H1 (cell line): ENCODE data around the gene HCAR1. TPM values are rescaled to one million over a fixed set of nuclear protein-coding genes. Genes with fewer than 3 reads are reported as not detected.

ENCODE experiments used
- CTCF ChIA-PET: fragments of 300-600 bp; sonication (Branson Sonifier 250); formaldehyde crosslinking; loops from one replicate; lab custom pipeline; 2021; ENCODE audit not compliant: partially characterized antibody; lab: Charles Lee
- POLR2A ChIA-PET: fragments of 300-600 bp; sonication (Branson Sonifier 250); formaldehyde crosslinking; loops from one replicate; lab custom pipeline; 2021; ENCODE audit warnings: inconsistent platforms; ENCODE audit not compliant: partially characterized antibody; lab: Charles Lee
- DNase-seq, 2 experiments: peaks; one replicate each; pipeline versions ENCODE4 v3.0.0 to v3.0.0-alpha.2; 2010 to 2022; ENCODE audit warnings: low spot score in 2 of 2, low read depth in 1 of 2, mixed read lengths in 1 of 2
- FAIRE-seq: peaks from 2 replicates; lab custom pipeline; 2011; peaks lifted over from hg19 to GRCh38; lab: Jason Lieb, UNC
- H2AFZ ChIP-seq: 2 replicates; pipeline ENCODE4 v1.8.1; 2012; ENCODE audit warnings: low read length, inconsistent platforms
- H2AK5ac ChIP-seq: 2 replicates; pipeline ENCODE4 v1.6.1; 2013; ENCODE audit warnings: low read depth, low read length
- H2BK120ac ChIP-seq: replicated peaks from 2 replicates; pipeline ENCODE3; 2013; ENCODE audit warnings: low read depth, low read length, inconsistent platforms
- H2BK12ac ChIP-seq: 2 replicates; pipeline ENCODE4 v1.6.1; 2013; ENCODE audit warnings: low read depth, low read length
- H2BK15ac ChIP-seq: 2 replicates; pipeline ENCODE4 v1.6.1; 2013; ENCODE audit warnings: low read length
- H2BK20ac ChIP-seq: 2 replicates; pipeline ENCODE4 v1.6.1; 2013; ENCODE audit warnings: low read length
- H2BK5ac ChIP-seq: 2 replicates; pipeline ENCODE4 v1.6.1; 2013; ENCODE audit warnings: low read depth, low read length
- H3K14ac ChIP-seq: 2 replicates; pipeline ENCODE4 v1.6.1; 2013; ENCODE audit warnings: inconsistent platforms; ENCODE audit not compliant: insufficient read length
- H3K18ac ChIP-seq: 2 replicates; pipeline ENCODE4 v1.6.1; 2013; ENCODE audit warnings: low read length; ENCODE audit errors: extremely low read depth
- H3K23ac ChIP-seq: 2 replicates; pipeline ENCODE4 v1.6.1; 2013; ENCODE audit warnings: inconsistent platforms; ENCODE audit not compliant: insufficient read length
- H3K23me2 ChIP-seq: 2 replicates; pipeline ENCODE4 v1.6.1; 2013; ENCODE audit warnings: low read depth, low read length
- H3K27ac ChIP-seq: 2 replicates; pipeline ENCODE4 v1.6.1; 2011; ENCODE audit warnings: low read depth, low read length, inconsistent platforms
- H3K27me3 ChIP-seq, 4 experiments: replicated peaks in 1 of 4; 1 replicate in 1 of 4; 2 replicates in 3 of 4; pipeline versions ENCODE4 v1.6.1 to v1.8.1; 2011 to 2013; ENCODE audit warnings: low read length in 3 of 4, mild to moderate bottlenecking in 3 of 4, inconsistent platforms in 2 of 4, mixed read lengths in 2 of 4, moderate library complexity in 1 of 4; ENCODE audit not compliant: control insufficient read depth in 3 of 4, insufficient read depth in 3 of 4; ENCODE audit errors: extremely low read depth in 1 of 4
- H3K36me3 ChIP-seq, 4 experiments: 2 replicates each; pipeline versions ENCODE4 v1.6.1 to v1.8.1; 2011 to 2013; ENCODE audit warnings: mild to moderate bottlenecking in 4 of 4, low read length in 3 of 4, moderate library complexity in 2 of 4, control low read depth in 1 of 4, inconsistent platforms in 1 of 4; ENCODE audit not compliant: insufficient read depth in 4 of 4, control insufficient read depth in 2 of 4
- H3K4ac ChIP-seq: replicated peaks from 2 replicates; pipeline ENCODE3; 2013; ENCODE audit warnings: low read length, low read depth, mixed read lengths, inconsistent platforms; ENCODE audit not compliant: insufficient read length
- H3K4me1 ChIP-seq, 4 experiments: replicated peaks in 1 of 4; 1 replicate in 1 of 4; 2 replicates in 3 of 4; pipeline versions ENCODE4 v1.6.1 to v1.8.1; 2011 to 2013; ENCODE audit warnings: low read length in 3 of 4, inconsistent platforms in 2 of 4, mixed read lengths in 1 of 4; ENCODE audit not compliant: insufficient read depth in 4 of 4, control insufficient read depth in 3 of 4
- H3K4me2 ChIP-seq, 2 experiments: 2 replicates each; pipeline versions ENCODE4 v1.6.1 to v1.8.1; 2011 to 2013; ENCODE audit warnings: low read depth in 2 of 2, low read length in 2 of 2, control low read depth in 1 of 2, inconsistent platforms in 1 of 2, mild to moderate bottlenecking in 1 of 2; ENCODE audit not compliant: insufficient read depth in 1 of 2
- H3K4me3 ChIP-seq, 4 experiments: fragments of 200-600, 300-600 bp in 1 of 4; sonication (generic), shearing (Covaris generic), sonication (Bioruptor Twin) in 1 of 4; 2 replicates each; pipeline versions ENCODE4 v1.5.1 to v1.8.1; 2011 to 2016; ENCODE audit warnings: low read length in 4 of 4, low read depth in 3 of 4, control low read depth in 2 of 4, inconsistent platforms in 2 of 4, mild to moderate bottlenecking in 2 of 4, mixed read lengths in 1 of 4, moderate library complexity in 1 of 4; ENCODE audit not compliant: insufficient read depth in 2 of 4; ENCODE audit errors: extremely low read depth in 1 of 4
- H3K56ac ChIP-seq: replicated peaks from 2 replicates; pipeline ENCODE3; 2013; ENCODE audit warnings: low read depth, mild to moderate bottlenecking, mixed read lengths, low read length, inconsistent platforms; ENCODE audit not compliant: insufficient read length
- H3K79me1 ChIP-seq: 2 replicates; pipeline ENCODE4 v1.6.1; 2013; ENCODE audit warnings: low read depth, low read length, control low read depth
- H3K79me2 ChIP-seq, 2 experiments: 2 replicates each; pipeline versions ENCODE4 v1.6.1 to v1.8.1; 2012 to 2013; ENCODE audit warnings: low read length in 2 of 2, mild to moderate bottlenecking in 2 of 2, inconsistent platforms in 1 of 2; ENCODE audit not compliant: insufficient read depth in 2 of 2, control insufficient read depth in 1 of 2
- H3K9ac ChIP-seq, 4 experiments: replicated peaks in 1 of 4; 1 replicate in 1 of 4; 2 replicates in 3 of 4; pipeline versions ENCODE4 v1.6.1 to v1.8.1; 2011 to 2013; ENCODE audit warnings: low read depth in 3 of 4, low read length in 3 of 4, control low read depth in 2 of 4, mild to moderate bottlenecking in 2 of 4, moderate library complexity in 2 of 4, inconsistent platforms in 1 of 4; ENCODE audit errors: extremely low read depth in 1 of 4
- H3K9me3 ChIP-seq, 2 experiments: 2 replicates each; pipeline versions ENCODE4 v1.6.1 to v1.8.1; 2012 to 2013; ENCODE audit warnings: mild to moderate bottlenecking in 2 of 2, moderate library complexity in 2 of 2, control low read depth in 1 of 2, inconsistent platforms in 1 of 2, low read depth in 1 of 2, low read length in 1 of 2, mixed read lengths in 1 of 2; ENCODE audit not compliant: insufficient read depth in 2 of 2
- H4K20me1 ChIP-seq, 2 experiments: replicated peaks in 1 of 2; 2 replicates each; pipeline versions ENCODE3 to v1.8.1; 2011 to 2013; ENCODE audit warnings: inconsistent platforms in 2 of 2, low read length in 2 of 2, mild to moderate bottlenecking in 1 of 2; ENCODE audit not compliant: insufficient read depth in 2 of 2, control insufficient read depth in 1 of 2
- H4K5ac ChIP-seq: 2 replicates; pipeline ENCODE4 v1.6.1; 2013; ENCODE audit warnings: low read length, low read depth, mixed read lengths, inconsistent platforms; ENCODE audit not compliant: insufficient read length
- H4K8ac ChIP-seq: 2 replicates; pipeline ENCODE4 v1.8.0; 2013; ENCODE audit warnings: mild to moderate bottlenecking, moderate library complexity, low read length, inconsistent platforms; ENCODE audit not compliant: insufficient read depth; ENCODE audit errors: extremely low read depth
- H4K91ac ChIP-seq: replicated peaks from 2 replicates; pipeline ENCODE3; 2013; ENCODE audit warnings: low read length, mixed read lengths, inconsistent platforms; ENCODE audit not compliant: insufficient read length
- BACH1 ChIP-seq: IDR thresholded peaks from 2 replicates; pipeline ENCODE4 v1.6.1; 2012; ENCODE audit warnings: low read length, improper control_type of control experiment
- CBX5 ChIP-seq: fragments of 300-800, 300-1000 bp; sonication (generic); IDR thresholded peaks from 2 replicates; pipeline ENCODE4 v1.7.1; 2016; ENCODE audit warnings: antibody characterized with exemption, low read length, low read depth
- EP300 ChIP-seq, 2 experiments: IDR thresholded peaks; 1 replicate in 1 of 2; 2 replicates in 1 of 2; pipeline ENCODE4 v1.6.1; 2011 to 2012; ENCODE audit warnings: low read depth in 2 of 2, low read length in 2 of 2, mild to moderate bottlenecking in 2 of 2, borderline replicate concordance in 1 of 2, inconsistent platforms in 1 of 2, moderate library complexity in 1 of 2
- HDAC6 ChIP-seq: IDR thresholded peaks from one replicate; pipeline ENCODE4 v1.7.1; 2012; ENCODE audit warnings: low read depth, mild to moderate bottlenecking, inconsistent platforms, low read length, moderate library complexity
- POLR2AphosphoS5 ChIP-seq: IDR thresholded peaks from 2 replicates; pipeline ENCODE4 v1.6.1; 2011; ENCODE audit warnings: low read depth, low read length
- RFX5 ChIP-seq: IDR thresholded peaks from 2 replicates; pipeline ENCODE4 v1.6.1; 2011; ENCODE audit warnings: low read depth, low read length, improper control_type of control experiment, borderline replicate concordance
- RNF2 ChIP-seq: fragments of 200-900, 300-1000 bp; sonication (generic); IDR thresholded peaks from 2 replicates; pipeline ENCODE4 v1.7.1; 2016; ENCODE audit warnings: borderline replicate concordance, low read depth, mild to moderate bottlenecking, antibody characterized with exemption, low read length; ENCODE audit not compliant: poor library complexity, severe bottlenecking; ENCODE audit errors: missing control alignments
- WGBS, 2 experiments: shearing (Covaris generic) in 1 of 2; methylation state at CpG; one replicate each; pipeline versions ENCODE4 v1.1.6 to v1.1.7; 2013 to 2015; ENCODE audit warnings: low lambda C conversion rate in 2 of 2, mixed read lengths in 2 of 2, inconsistent platforms in 1 of 2, low coverage in 1 of 2, missing lambda C conversion rate in 1 of 2; ENCODE audit not compliant: insufficient replicate concordance in 2 of 2, insufficient coverage in 1 of 2, insufficient read length in 1 of 2; ENCODE audit errors: extremely low coverage in 1 of 2, missing lambda C conversion rate in 1 of 2; 5-methylcytosine and 5-hydroxymethylcytosine counted together
- polyA plus RNA-seq, 7 experiments: library from polyadenylated mRNA; depleted of rRNA in 3 of 7; stranded (reverse) in 5 of 7; unstranded in 2 of 7; fragments of >200 nt in 5 of 7; fragments of 200-250 nt in 2 of 7; gene quantifications; 1 replicate in 5 of 7; 2 replicates in 1 of 7; 4 replicates in 1 of 7; pipeline versions ENCODE4 v1.2.1 to v1.2.3, GENCODE V29; 2011 to 2013; ENCODE audit warnings: missing spikeins in 2 of 7, mixed read lengths in 2 of 7
- total RNA-seq: library from RNA; stranded (reverse); fragmentation: NEBNext Ultra II Directional; extraction: Animal tissue kit (Norgen Biotek cat#: 25700); gene quantifications from 2 replicates; pipeline ENCODE4 v1.2.1, GENCODE V29; 2021
- TF ChIP-seq, protein P1 (sequence below): IDR thresholded peaks from 2 replicates; pipeline ENCODE4 v1.6.1; 2012; ENCODE audit warnings: inconsistent platforms

The HCAR1 gene
- total and polyA plus RNA-seq, 2 of the 8 experiments (the other 6 are each of a cell fraction or from before 2014, with no cell fraction given), result 0.02 TPM; not detected in 1

DNA sequence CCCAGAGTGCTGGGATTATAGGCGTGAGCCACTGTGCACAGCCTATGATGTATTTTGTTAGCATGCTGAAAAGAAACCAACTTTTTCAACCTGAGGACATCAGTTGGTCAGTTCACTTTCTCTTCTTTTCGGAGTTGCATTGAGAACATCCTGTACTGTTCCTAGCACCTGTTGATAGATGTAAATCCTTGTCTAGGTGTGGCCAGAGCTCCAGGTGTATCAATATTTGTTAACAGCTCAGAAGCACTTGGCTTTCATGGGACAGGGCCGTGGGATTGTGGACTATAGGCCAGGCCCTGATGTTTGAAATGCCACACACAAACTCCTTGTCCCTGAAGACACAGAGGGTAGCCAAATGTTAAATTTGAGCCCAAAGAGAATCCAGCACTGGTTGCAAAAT is 42.4 kb downstream of the HCAR1 start:
- Histone ChIP-seq H3K23me2 (no peaks in the 10 kb centered on the region), H3K79me1 (no peaks in the 10 kb centered on the region), H3K27me3 (no peaks in the 10 kb centered on the region), H2BK5ac (no peak overlapping the region), H2AFZ (no peak overlapping the region), H3K27ac (no peak overlapping the region), H3K9me3 (no peaks in the 10 kb centered on the region), H4K20me1 (no peaks in the 10 kb centered on the region), H3K14ac (no peak overlapping the region), H3K4me3 (no peak overlapping the region), H2BK15ac (no peak overlapping the region), H3K9ac (no peak overlapping the region), H4K8ac (no peak overlapping the region), H2AK5ac (no peak overlapping the region), H3K36me3 (no peaks in the 10 kb centered on the region), H2BK20ac (no peak overlapping the region), H2BK120ac (no peak overlapping the region), H3K18ac (no peak overlapping the region), H3K23ac (no peak overlapping the region), H4K91ac (no peak overlapping the region), H3K56ac (no peak overlapping the region), H3K4ac (no peak overlapping the region), H2BK12ac (no peak overlapping the region), H3K4me1 (no peaks in the 10 kb centered on the region; a peak in 1 of 7 replicates), H3K4me2 (no peak overlapping the region), H4K5ac (no peak overlapping the region), H3K79me2 (no peaks in the 10 kb centered on the region)
- ChIA-PET POLR2A (no interaction called here), CTCF (interaction anchor here (1.3 kb wide), 1 partner anchor 35 kb away, joined by 4 read pairs; no protein-coding TSS in a partner anchor)
- 84% methylated on average over 3 of the region's 3 CpGs; no CpG with 5 or more reads in 1 of the 2 experiments for WGBS, 2 experiments
- DNase-seq, result no peak
- FAIRE-seq, result no peak
- TF ChIP-seq EP300 (IDR thresholded peaks at IDR 0.05; ENCODE audit: borderline replicate concordance in 1 of 2, low read depth in 2 of 2, low read length in 2 of 2) (no peak), CBX5 (no peak), HDAC6 (no peak), BACH1 (no peak), POLR2AphosphoS5 (no peak), RFX5 (no peak), RNF2 (no peak)
- TF ChIP-seq, protein P1, sequence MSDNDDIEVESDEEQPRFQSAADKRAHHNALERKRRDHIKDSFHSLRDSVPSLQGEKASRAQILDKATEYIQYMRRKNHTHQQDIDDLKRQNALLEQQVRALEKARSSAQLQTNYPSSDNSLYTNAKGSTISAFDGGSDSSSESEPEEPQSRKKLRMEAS, result no peak
